ENCODE data around the gene SP5. TPM values are rescaled to one million over a fixed set of nuclear protein-coding genes. Genes with fewer than 3 reads are reported as not detected.

SP5 gene
- total and polyA plus RNA-seq, 4 donors: 0.05 to 1.6 (median 1.2) TPM

- no peak overlapping the region for H3K4me3 ChIP-seq (ENCODE audit: low read depth in 1 of 3, low read length in 3 of 3)
- 59% methylated on average over 4 of the region's 4 CpGs for WGBS
- H3K9me3 ChIP-seq (ENCODE audit: control insufficient read depth in 4 of 4, low read length in 3 of 4): no peaks in the 10 kb centered on the region
- no peak overlapping the region for H3K9ac ChIP-seq (ENCODE audit: low read depth in 1 of 2, low read length in 2 of 2)
- no peaks in the 10 kb centered on the region for H3K36me3 ChIP-seq (ENCODE audit: control insufficient read depth in 4 of 4, insufficient read depth in 3 of 4, low read depth in 1 of 4, low read length in 3 of 4)
- no peak overlapping the region for H3K27ac ChIP-seq (ENCODE audit: low read depth in 1 of 2, low read length in 2 of 2)
- TF ChIP-seq, protein P1, sequence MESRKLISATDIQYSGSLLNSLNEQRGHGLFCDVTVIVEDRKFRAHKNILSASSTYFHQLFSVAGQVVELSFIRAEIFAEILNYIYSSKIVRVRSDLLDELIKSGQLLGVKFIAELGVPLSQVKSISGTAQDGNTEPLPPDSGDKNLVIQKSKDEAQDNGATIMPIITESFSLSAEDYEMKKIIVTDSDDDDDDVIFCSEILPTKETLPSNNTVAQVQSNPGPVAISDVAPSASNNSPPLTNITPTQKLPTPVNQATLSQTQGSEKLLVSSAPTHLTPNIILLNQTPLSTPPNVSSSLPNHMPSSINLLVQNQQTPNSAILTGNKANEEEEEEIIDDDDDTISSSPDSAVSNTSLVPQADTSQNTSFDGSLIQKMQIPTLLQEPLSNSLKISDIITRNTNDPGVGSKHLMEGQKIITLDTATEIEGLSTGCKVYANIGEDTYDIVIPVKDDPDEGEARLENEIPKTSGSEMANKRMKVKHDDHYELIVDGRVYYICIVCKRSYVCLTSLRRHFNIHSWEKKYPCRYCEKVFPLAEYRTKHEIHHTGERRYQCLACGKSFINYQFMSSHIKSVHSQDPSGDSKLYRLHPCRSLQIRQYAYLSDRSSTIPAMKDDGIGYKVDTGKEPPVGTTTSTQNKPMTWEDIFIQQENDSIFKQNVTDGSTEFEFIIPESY (IDR thresholded peaks at IDR 0.05): no peak
- no peaks in the 10 kb centered on the region for H3K27me3 ChIP-seq (ENCODE audit: control insufficient read depth in 4 of 4, insufficient read depth in 4 of 4, low read length in 3 of 4)
- no peaks in the 10 kb centered on the region for H3K4me1 ChIP-seq (ENCODE audit: control insufficient read depth in 4 of 4, insufficient read depth in 4 of 4, low read length in 3 of 4)
- no peak for DNase-seq (ENCODE audit: low spot score)
Measured at GRCh38 chr2:170685591-170685990, 29.5 kb upstream of the SP5 start.

DNA sequence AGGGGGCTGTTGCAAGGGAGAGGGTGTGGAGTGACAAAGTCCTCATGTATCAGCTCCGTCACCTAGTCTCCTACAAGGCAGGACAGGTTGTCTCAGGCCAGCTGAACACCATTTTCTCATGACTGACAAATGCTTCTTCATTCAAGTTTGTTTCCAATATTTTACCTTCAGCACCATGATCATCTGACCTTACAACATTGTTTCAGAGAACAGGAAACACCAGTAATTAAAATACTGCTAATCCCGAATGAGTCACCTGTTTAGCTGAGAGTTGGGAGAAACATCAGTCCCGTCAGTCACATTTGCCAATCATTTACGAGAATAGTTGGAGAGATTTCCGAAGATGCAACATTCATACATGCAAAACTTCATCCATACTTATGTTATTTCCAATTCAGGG, 25.7 kb upstream of the SP5 start:
- Histone ChIP-seq H3K36me3 (ENCODE audit: control insufficient read depth in 4 of 4, insufficient read depth in 3 of 4, low read depth in 1 of 4, low read length in 3 of 4) (no peaks in the 10 kb centered on the region), H3K9ac (ENCODE audit: low read depth in 1 of 2, low read length in 2 of 2) (no peak overlapping the region), H3K9me3 (ENCODE audit: control insufficient read depth in 4 of 4, low read length in 3 of 4) (no peaks in the 10 kb centered on the region), H3K27ac (ENCODE audit: low read depth in 1 of 2, low read length in 2 of 2) (no peak overlapping the region), H3K4me1 (ENCODE audit: control insufficient read depth in 4 of 4, insufficient read depth in 4 of 4, low read length in 3 of 4) (no peaks in the 10 kb centered on the region), H3K4me3 (ENCODE audit: low read depth in 1 of 3, low read length in 3 of 3) (no peak overlapping the region), H3K27me3 (ENCODE audit: control insufficient read depth in 4 of 4, insufficient read depth in 4 of 4, low read length in 3 of 4) (no peaks in the 10 kb centered on the region)
- WGBS: 88% methylated on average over 5 of the region's 5 CpGs
- TF ChIP-seq NR2F2 (IDR thresholded peaks at IDR 0.05): no peak
- DNase-seq (ENCODE audit: low spot score): no peak

DNA sequence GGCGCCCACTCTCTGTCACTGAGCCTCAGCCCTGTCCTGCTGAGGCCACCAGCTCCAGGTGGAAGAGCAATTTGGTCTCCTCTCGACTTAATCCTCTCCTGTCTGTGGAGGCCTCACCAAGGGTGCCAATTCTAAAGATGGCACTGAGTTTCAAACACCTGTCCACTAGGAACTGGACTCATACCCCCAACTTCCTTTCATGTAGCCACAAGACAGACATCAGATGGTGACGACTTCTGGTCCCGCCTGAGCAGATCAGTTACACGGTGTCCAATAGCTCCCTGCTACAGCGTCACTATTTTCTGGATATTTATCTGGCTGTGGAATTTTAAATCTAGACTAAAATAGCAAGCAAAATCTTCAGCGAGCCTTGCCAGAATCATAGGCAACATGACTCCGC, 24.5 kb upstream of the SP5 start:
- no peak for DNase-seq (ENCODE audit: low spot score)
- H3K4me1 ChIP-seq (ENCODE audit: control insufficient read depth in 4 of 4, insufficient read depth in 4 of 4, low read length in 3 of 4): no peaks in the 10 kb centered on the region
- H3K4me3 ChIP-seq (ENCODE audit: low read depth in 1 of 3, low read length in 3 of 3): no peak overlapping the region
- TF ChIP-seq RAD21 (IDR thresholded peaks at IDR 0.05) (no peak), JUND (IDR thresholded peaks at IDR 0.05) (no peak), EGR1 (IDR thresholded peaks at IDR 0.05; ENCODE audit: low read depth in 2 of 2) (no peak), MAX (IDR thresholded peaks at IDR 0.05) (no peak)
- TF ChIP-seq, protein P1 (IDR thresholded peaks at IDR 0.05): no peak
- 87% methylated on average over 8 of the region's 8 CpGs for WGBS
- H3K9me3 ChIP-seq (ENCODE audit: control insufficient read depth in 4 of 4, low read length in 3 of 4): no peaks in the 10 kb centered on the region
- no peaks in the 10 kb centered on the region for H3K27me3 ChIP-seq (ENCODE audit: control insufficient read depth in 4 of 4, insufficient read depth in 4 of 4, low read length in 3 of 4)
- no peak overlapping the region for H3K27ac ChIP-seq (ENCODE audit: low read depth in 1 of 2, low read length in 2 of 2)
- no peaks in the 10 kb centered on the region for H3K36me3 ChIP-seq (ENCODE audit: control insufficient read depth in 4 of 4, insufficient read depth in 3 of 4, low read depth in 1 of 4, low read length in 3 of 4)
- no peak overlapping the region for H3K9ac ChIP-seq (ENCODE audit: low read depth in 1 of 2, low read length in 2 of 2)

GRCh38 chr2:170694316-170694715, 20.8 kb upstream of the SP5 start:
- H3K9me3 ChIP-seq (ENCODE audit: control insufficient read depth in 4 of 4, low read length in 3 of 4): no peaks in the 10 kb centered on the region
- H3K9ac ChIP-seq (ENCODE audit: low read depth in 1 of 2, low read length in 2 of 2): no peak overlapping the region
- TF ChIP-seq RXRA (IDR thresholded peaks at IDR 0.05) (no peak), TAF1 (conservative IDR thresholded peaks at IDR 0.05) (no peak), GABPA (IDR thresholded peaks at IDR 0.05 in 1 of 2, conservative IDR thresholded peaks at IDR 0.05 in 1 of 2) (no peak), NR2F2 (IDR thresholded peaks at IDR 0.05) (no peak), EGR1 (IDR thresholded peaks at IDR 0.05; ENCODE audit: low read depth in 2 of 2) (no peak), JUND (IDR thresholded peaks at IDR 0.05) (no peak)
- TF ChIP-seq, protein P2, sequence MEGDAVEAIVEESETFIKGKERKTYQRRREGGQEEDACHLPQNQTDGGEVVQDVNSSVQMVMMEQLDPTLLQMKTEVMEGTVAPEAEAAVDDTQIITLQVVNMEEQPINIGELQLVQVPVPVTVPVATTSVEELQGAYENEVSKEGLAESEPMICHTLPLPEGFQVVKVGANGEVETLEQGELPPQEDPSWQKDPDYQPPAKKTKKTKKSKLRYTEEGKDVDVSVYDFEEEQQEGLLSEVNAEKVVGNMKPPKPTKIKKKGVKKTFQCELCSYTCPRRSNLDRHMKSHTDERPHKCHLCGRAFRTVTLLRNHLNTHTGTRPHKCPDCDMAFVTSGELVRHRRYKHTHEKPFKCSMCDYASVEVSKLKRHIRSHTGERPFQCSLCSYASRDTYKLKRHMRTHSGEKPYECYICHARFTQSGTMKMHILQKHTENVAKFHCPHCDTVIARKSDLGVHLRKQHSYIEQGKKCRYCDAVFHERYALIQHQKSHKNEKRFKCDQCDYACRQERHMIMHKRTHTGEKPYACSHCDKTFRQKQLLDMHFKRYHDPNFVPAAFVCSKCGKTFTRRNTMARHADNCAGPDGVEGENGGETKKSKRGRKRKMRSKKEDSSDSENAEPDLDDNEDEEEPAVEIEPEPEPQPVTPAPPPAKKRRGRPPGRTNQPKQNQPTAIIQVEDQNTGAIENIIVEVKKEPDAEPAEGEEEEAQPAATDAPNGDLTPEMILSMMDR (IDR thresholded peaks at IDR 0.05; ENCODE audit: low read depth, low read length, missing input control): no peak
- 74% methylated on average over 11 of the region's 11 CpGs for WGBS
- H3K27ac ChIP-seq (ENCODE audit: low read depth in 1 of 2, low read length in 2 of 2): no peak overlapping the region
- no peak overlapping the region for H3K4me3 ChIP-seq (ENCODE audit: low read depth in 1 of 3, low read length in 3 of 3)
- H3K27me3 ChIP-seq (ENCODE audit: control insufficient read depth in 4 of 4, insufficient read depth in 4 of 4, low read length in 3 of 4): no peaks in the 10 kb centered on the region
- no peaks in the 10 kb centered on the region for H3K36me3 ChIP-seq (ENCODE audit: control insufficient read depth in 4 of 4, insufficient read depth in 3 of 4, low read depth in 1 of 4, low read length in 3 of 4)
- no peaks in the 10 kb centered on the region for H3K4me1 ChIP-seq (ENCODE audit: control insufficient read depth in 4 of 4, insufficient read depth in 4 of 4, low read length in 3 of 4)
- no peak for DNase-seq (ENCODE audit: low spot score)

All from liver (tissue), 9 donors.